Dendritic cell treated with granulocyte-macrophage colony-stimulating factor and Interleukin-4, amounts not matched to agents 40 ng/mL and 50 ng/mL, for 4 days (primary cell): Measurements from ENCODE around the gene CAMKK2.
"Not testable (repeated sequence)": the region's sequence is repeated elsewhere in the genome, so short reads cannot be mapped to it uniquely, and the experiment has no call there.

ENCODE experiments used
- H3K27ac Mint-ChIP-seq: one replicate; pipeline ENCODE4 v1.8.0; 2022; ENCODE audit warnings: mild to moderate bottlenecking, mixed read lengths
- H3K27me3 Mint-ChIP-seq: one replicate; pipeline ENCODE4 v1.8.0; 2022; ENCODE audit warnings: mild to moderate bottlenecking, mixed read lengths
- H3K36me3 Mint-ChIP-seq: one replicate; pipeline ENCODE4 v1.8.0; 2022; ENCODE audit warnings: low read depth, mixed read lengths
- H3K4me1 Mint-ChIP-seq: one replicate; pipeline ENCODE4 v1.8.0; 2022; ENCODE audit warnings: low read depth, mixed read lengths
- H3K4me3 Mint-ChIP-seq: one replicate; pipeline ENCODE4 v1.8.0; 2022; ENCODE audit warnings: mild to moderate bottlenecking, moderate library complexity, mixed read lengths
- H3K9me3 Mint-ChIP-seq: one replicate; pipeline ENCODE4 v1.8.0; 2022; ENCODE audit warnings: mixed read lengths
- intact Hi-C: fragments of 100-400 bp; cut with micrococcal nuclease; formaldehyde crosslinking; loops from one replicate; pipeline ENCODE4 v1.15.0; 2022

The CAMKK2 gene

GRCh38 chr12:121226871-121227270, 69.6 kb downstream of the CAMKK2 start:
- Mint-ChIP-seq H3K36me3 (peaks cover 83% of the 10 kb centered on the region), H3K4me1 (peaks cover 16% of the 10 kb centered on the region)
- H3K4me3 Mint-ChIP-seq, H3K27ac Mint-ChIP-seq, H3K9me3 Mint-ChIP-seq, H3K27me3 Mint-ChIP-seq, intact Hi-C loops: not testable (repeated sequence)

- Mint-ChIP-seq H3K4me1 (peaks cover 19% of the 10 kb centered on the region), H3K4me3 (no peak overlapping the region), H3K27ac (no peak overlapping the region), H3K36me3 (peaks cover 83% of the 10 kb centered on the region), H3K27me3 (no peaks in the 10 kb centered on the region), H3K9me3 (no peaks in the 10 kb centered on the region)
- intact Hi-C loops, result no loop called here
Measured at GRCh38 chr12:121226399-121226798, 70.1 kb downstream of the CAMKK2 start.

- H3K27me3 Mint-ChIP-seq, result no peaks in the 10 kb centered on the region
Measured at GRCh38 chr12:121224591-121224990, 71.9 kb downstream of the CAMKK2 start.

GRCh38 chr12:121223292-121224285, 72.9 kb downstream of the CAMKK2 start:
- intact Hi-C loops, result loop anchor here (5.0 kb wide), 1 partner anchor 161 kb away; no protein-coding TSS in a partner anchor
- Mint-ChIP-seq H3K27ac (no peak overlapping the region), H3K36me3 (peaks cover 88% of the 10 kb centered on the region), H3K27me3 (no peaks in the 10 kb centered on the region), H3K4me1 (peaks cover 31% of the 10 kb centered on the region), H3K9me3 (no peaks in the 10 kb centered on the region), H3K4me3 (no peak overlapping the region)

More at GRCh38 chr12:121224591-121224990, 71.9 kb downstream of the CAMKK2 start:
- intact Hi-C loops, result loop anchor here (5.0 kb wide), 1 partner anchor 162 kb away; no protein-coding TSS in a partner anchor
- Mint-ChIP-seq H3K36me3 (peaks cover 88% of the 10 kb centered on the region), H3K4me1 (peaks cover 21% of the 10 kb centered on the region), H3K9me3 (no peaks in the 10 kb centered on the region), H3K4me3 (no peak overlapping the region), H3K27ac (no peak overlapping the region)

- Mint-ChIP-seq H3K27ac (no peak overlapping the region), H3K9me3 (no peaks in the 10 kb centered on the region), H3K4me1 (peaks cover 38% of the 10 kb centered on the region), H3K4me3 (no peak overlapping the region), H3K27me3 (no peaks in the 10 kb centered on the region), H3K36me3 (peaks cover 92% of the 10 kb centered on the region)
- intact Hi-C loops, result loop anchor here (5.0 kb wide), 1 partner anchor 161 kb away; no protein-coding TSS in a partner anchor
Measured at GRCh38 chr12:121222847-121223246, 73.7 kb downstream of the CAMKK2 start.

GRCh38 chr12:121219353-121219986, 77.0 kb downstream of the CAMKK2 start:
- intact Hi-C loops, result no loop called here
- Mint-ChIP-seq H3K27ac (no peak overlapping the region), H3K4me3 (no peak overlapping the region), H3K36me3 (peaks cover 78% of the 10 kb centered on the region), H3K9me3 (no peaks in the 10 kb centered on the region), H3K4me1 (peaks cover 54% of the 10 kb centered on the region), H3K27me3 (no peaks in the 10 kb centered on the region)

- Mint-ChIP-seq H3K9me3 (no peaks in the 10 kb centered on the region), H3K4me1 (peaks cover 61% of the 10 kb centered on the region), H3K27me3 (no peaks in the 10 kb centered on the region), H3K36me3 (peaks cover 71% of the 10 kb centered on the region), H3K4me3 (no peak overlapping the region), H3K27ac (peak overlapping the region; percentile 15)
- intact Hi-C loops, result no loop called here
Measured at GRCh38 chr12:121218588-121219352, 77.7 kb downstream of the CAMKK2 start.

GRCh38 chr12:121217761-121218160, 78.7 kb downstream of the CAMKK2 start:
- Mint-ChIP-seq H3K36me3 (peaks cover 69% of the 10 kb centered on the region), H3K27ac (no peak overlapping the region), H3K4me1 (peaks cover 63% of the 10 kb centered on the region), H3K4me3 (no peak overlapping the region), H3K27me3 (no peaks in the 10 kb centered on the region), H3K9me3 (no peaks in the 10 kb centered on the region)
- intact Hi-C loops, result no loop called here

- Mint-ChIP-seq H3K27ac (no peak overlapping the region), H3K36me3 (peaks cover 62% of the 10 kb centered on the region), H3K4me3 (no peak overlapping the region), H3K4me1 (peaks cover 59% of the 10 kb centered on the region), H3K9me3 (no peaks in the 10 kb centered on the region), H3K27me3 (no peaks in the 10 kb centered on the region)
- intact Hi-C loops, result no loop called here
Measured at GRCh38 chr12:121217063-121217462, 79.4 kb downstream of the CAMKK2 start.

- H3K27ac Mint-ChIP-seq, result no peak overlapping the region
- peaks cover 60% of the 10 kb centered on the region for H3K4me1 Mint-ChIP-seq
- intact Hi-C loops, result no loop called here
- no peak overlapping the region for H3K4me3 Mint-ChIP-seq
- H3K27me3 Mint-ChIP-seq, result no peaks in the 10 kb centered on the region
- H3K36me3 Mint-ChIP-seq, result peaks cover 53% of the 10 kb centered on the region
- no peaks in the 10 kb centered on the region for H3K9me3 Mint-ChIP-seq
Measured at GRCh38 chr12:121216102-121216501, 80.4 kb downstream of the CAMKK2 start.

GRCh38 chr12:121214855-121215745, 81.4 kb downstream of the CAMKK2 start:
- intact Hi-C loops, result loop anchor here (2.0 to 5.0 kb wide), 3 partner anchors 24 to 86 kb away; no protein-coding TSS in a partner anchor
- Mint-ChIP-seq H3K36me3 (peaks cover 51% of the 10 kb centered on the region), H3K27ac (peak overlapping the region; percentile 89), H3K9me3 (no peaks in the 10 kb centered on the region), H3K4me3 (peak overlapping the region; percentile 40), H3K27me3 (no peaks in the 10 kb centered on the region), H3K4me1 (peaks cover 66% of the 10 kb centered on the region)

- Mint-ChIP-seq H3K9me3 (no peaks in the 10 kb centered on the region), H3K27me3 (no peaks in the 10 kb centered on the region), H3K4me3 (peak overlapping the region; percentile 40), H3K4me1 (peaks cover 65% of the 10 kb centered on the region), H3K27ac (peak overlapping the region; percentile 89), H3K36me3 (peaks cover 45% of the 10 kb centered on the region)
- intact Hi-C loops, result loop anchor here (2.0 to 5.0 kb wide), 3 partner anchors 23 to 85 kb away; no protein-coding TSS in a partner anchor
Measured at GRCh38 chr12:121214166-121214777, 82.2 kb downstream of the CAMKK2 start.
